Kidney epithelial cell (primary cell): ENCODE results near the gene MGST3. TPM values are rescaled to one million over a fixed set of nuclear protein-coding genes. Genes with fewer than 3 reads are reported as not detected.

Source experiments
- DNase-seq: peaks from one replicate; pipeline ENCODE4 v3.0.0-alpha.2; 2010; ENCODE audit warnings: low read depth
- H3K27me3 ChIP-seq: 2 replicates; pipeline ENCODE4 v1.6.0; 2011; ENCODE audit warnings: low read length; ENCODE audit not compliant: control insufficient read depth, insufficient read depth
- H3K36me3 ChIP-seq: 2 replicates; pipeline ENCODE4 v1.5.1; 2011; ENCODE audit warnings: low read length; ENCODE audit not compliant: control insufficient read depth, insufficient read depth
- H3K4me3 ChIP-seq: 2 replicates; pipeline ENCODE4 v1.5.1; 2011; ENCODE audit warnings: low read depth, mild to moderate bottlenecking, control low read depth, low read length
- total RNA-seq: library from RNA; depleted of rRNA; stranded (reverse); fragments of >200 nt; gene quantifications from 2 replicates; pipeline ENCODE4 v1.2.3, GENCODE V29; 2015
- TF ChIP-seq, protein P1 (sequence below): IDR thresholded peaks from 2 replicates; pipeline ENCODE4 v1.5.1; 2011; ENCODE audit warnings: mild to moderate bottlenecking, moderate library complexity, low read length, control low read depth, inconsistent platforms; ENCODE audit not compliant: insufficient read depth, poor library complexity, severe bottlenecking

Gene MGST3
- total RNA-seq, 1 donor from 2014 or later, result 122 TPM

DNA sequence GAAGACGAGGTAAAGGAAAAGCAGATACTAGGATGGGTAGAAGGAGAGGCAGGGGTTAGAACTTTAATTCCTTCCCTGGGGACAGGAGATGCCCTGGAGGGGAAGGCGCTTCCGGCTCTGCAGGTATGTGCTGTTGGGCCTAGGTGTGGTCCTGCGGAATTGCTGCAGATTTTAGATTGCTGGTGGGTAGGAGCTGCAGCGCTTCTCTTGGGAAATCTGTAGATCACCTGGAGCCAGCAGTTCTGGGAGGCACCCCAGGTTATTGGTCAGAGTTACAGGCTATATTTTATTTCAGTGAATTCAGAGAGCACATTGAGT lies 1.1 kb downstream of the MGST3 start:
- TF ChIP-seq, protein P1, sequence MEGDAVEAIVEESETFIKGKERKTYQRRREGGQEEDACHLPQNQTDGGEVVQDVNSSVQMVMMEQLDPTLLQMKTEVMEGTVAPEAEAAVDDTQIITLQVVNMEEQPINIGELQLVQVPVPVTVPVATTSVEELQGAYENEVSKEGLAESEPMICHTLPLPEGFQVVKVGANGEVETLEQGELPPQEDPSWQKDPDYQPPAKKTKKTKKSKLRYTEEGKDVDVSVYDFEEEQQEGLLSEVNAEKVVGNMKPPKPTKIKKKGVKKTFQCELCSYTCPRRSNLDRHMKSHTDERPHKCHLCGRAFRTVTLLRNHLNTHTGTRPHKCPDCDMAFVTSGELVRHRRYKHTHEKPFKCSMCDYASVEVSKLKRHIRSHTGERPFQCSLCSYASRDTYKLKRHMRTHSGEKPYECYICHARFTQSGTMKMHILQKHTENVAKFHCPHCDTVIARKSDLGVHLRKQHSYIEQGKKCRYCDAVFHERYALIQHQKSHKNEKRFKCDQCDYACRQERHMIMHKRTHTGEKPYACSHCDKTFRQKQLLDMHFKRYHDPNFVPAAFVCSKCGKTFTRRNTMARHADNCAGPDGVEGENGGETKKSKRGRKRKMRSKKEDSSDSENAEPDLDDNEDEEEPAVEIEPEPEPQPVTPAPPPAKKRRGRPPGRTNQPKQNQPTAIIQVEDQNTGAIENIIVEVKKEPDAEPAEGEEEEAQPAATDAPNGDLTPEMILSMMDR, result no peak
- Histone ChIP-seq H3K4me3 (peak overlapping the region; percentile 99), H3K36me3 (no peaks in the 10 kb centered on the region), H3K27me3 (no peaks in the 10 kb centered on the region)
- no peak for DNase-seq

DNA sequence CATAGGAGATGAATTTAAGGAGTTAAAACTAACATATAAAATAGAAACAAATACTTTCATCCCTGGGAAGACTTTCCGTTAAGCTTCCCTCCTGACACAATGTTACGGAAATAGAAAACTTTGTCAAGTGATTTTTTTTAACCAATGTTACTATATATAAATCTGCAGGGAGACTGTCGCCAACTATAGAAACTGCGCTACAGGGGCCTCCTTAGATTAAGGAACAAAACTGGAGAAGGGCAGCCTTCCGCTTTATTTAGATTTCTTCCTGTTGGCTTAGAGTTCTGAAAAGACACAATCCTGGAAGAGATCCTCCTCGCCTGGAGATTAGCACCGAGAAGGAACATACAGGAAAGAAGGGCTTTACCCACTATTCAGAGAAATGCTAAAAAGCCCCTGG lies 1.5 kb downstream of the MGST3 start:
- no peak for DNase-seq
- Histone ChIP-seq H3K4me3 (peak overlapping the region; percentile 99), H3K36me3 (no peaks in the 10 kb centered on the region), H3K27me3 (no peaks in the 10 kb centered on the region)
- TF ChIP-seq, protein P1, result no peak

DNA sequence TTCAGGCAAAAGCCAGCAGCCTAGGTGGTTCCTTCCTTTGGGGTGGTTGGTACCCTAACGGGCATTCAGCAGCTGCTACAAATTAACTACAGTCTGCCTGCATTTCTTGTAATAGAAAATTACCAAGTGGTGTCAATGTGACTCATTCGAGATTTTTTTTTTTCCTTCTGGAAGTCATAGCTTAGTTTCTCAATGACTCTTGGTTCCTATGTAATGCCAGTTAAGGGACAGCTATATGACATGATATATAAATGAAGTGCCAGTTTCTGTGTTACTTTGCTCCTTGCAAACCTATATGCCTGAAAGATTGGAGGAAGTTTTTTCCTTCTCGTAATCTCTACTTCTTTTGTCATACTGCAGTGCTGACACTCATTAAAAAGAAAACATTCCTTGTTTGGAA lies 2.6 kb downstream of the MGST3 start:
- Histone ChIP-seq H3K36me3 (no peaks in the 10 kb centered on the region), H3K4me3 (no peak overlapping the region), H3K27me3 (no peaks in the 10 kb centered on the region)
- DNase-seq, result no peak
- TF ChIP-seq, protein P1, result no peak

DNA sequence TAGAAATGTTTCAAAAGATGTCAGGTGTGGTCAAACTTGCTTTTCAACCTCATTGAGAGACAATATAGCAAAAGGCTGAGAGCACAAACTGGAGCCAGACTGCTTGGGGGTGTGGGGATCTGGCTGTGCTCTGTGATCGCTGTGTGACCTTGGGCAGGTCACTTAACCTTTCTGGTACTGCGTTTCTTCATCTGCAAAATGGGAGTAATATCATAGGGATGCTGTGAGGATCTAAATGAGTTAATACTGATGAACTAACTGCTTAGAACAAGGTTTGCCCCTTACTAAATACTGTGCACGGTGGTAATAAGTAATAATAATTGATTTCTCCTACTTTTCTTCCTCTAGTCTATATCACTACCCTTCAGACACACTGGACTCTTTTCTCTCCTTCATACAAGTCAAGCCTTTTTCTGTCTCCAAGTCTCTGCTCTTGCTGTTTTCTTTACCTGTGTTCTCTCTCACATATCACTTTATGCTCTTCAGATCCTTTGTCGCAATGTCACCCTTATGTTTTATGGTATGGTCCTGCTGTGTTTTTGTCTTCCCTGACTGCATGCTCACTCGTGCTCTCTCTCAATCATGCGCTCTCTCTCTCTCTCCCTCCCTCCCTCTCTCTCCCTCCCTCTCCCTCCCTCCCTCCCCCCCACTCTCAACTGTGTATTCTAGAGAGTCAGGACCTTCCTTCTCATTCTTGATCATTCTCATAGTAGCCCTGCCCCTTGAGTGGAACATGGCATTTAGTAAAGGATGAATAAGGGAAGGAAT lies 3.3 kb downstream of the MGST3 start:
- Histone ChIP-seq H3K27me3 (no peaks in the 10 kb centered on the region), H3K4me3 (no peak overlapping the region), H3K36me3 (no peaks in the 10 kb centered on the region)
- DNase-seq, result no peak
- TF ChIP-seq, protein P1, result no peak

DNA sequence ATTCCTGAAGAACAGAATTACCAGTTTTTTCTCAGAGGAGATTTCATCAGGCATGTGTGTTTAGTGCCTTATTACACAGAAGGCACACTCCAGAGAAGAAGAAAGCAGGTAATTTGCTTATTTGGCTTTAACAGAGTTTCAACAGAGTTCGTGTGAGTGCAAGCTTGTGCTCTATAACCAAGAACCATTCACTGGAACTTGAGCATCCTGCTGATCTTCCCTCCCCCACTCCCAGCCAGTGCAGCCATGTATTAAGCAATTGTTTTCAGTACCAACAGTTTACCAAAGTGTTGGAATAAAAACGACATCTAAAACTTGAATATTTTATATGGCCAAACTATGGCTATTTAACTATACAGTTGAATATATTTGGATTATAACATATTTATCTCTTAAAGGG lies 4.3 kb downstream of the MGST3 start:
- TF ChIP-seq, protein P1, result no peak
- no peaks in the 10 kb centered on the region for H3K36me3 ChIP-seq

DNA sequence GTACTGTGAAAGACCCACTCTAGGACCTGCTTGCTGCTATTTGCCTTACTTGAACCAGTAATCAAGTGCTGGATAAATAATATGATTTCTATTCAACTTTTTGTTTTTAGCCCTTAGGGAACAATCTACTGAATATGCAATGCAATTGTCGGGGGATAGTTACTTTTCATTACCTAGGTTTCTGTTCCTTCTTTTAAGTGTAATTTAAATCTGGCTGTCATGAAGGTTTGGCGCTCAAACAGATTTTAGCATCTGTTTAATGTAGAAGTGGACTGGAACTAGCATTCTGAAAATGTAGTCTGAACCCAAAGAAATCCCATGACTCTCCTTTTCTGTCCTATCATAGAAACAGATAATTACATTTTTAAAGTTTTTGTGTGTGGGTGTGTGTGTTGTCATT lies 4.8 kb downstream of the MGST3 start:
- TF ChIP-seq, protein P1, result no peak
- no peak for DNase-seq
- no peaks in the 10 kb centered on the region for H3K27me3 ChIP-seq
- no peaks in the 10 kb centered on the region for H3K36me3 ChIP-seq
- no peak overlapping the region for H3K4me3 ChIP-seq

More for the DNA sequence above, 4.3 kb downstream of the MGST3 start:
- Histone ChIP-seq H3K27me3 (no peaks in the 10 kb centered on the region), H3K4me3 (no peak overlapping the region)
- DNase-seq, result no peak
